HL-60 (cell line): ENCODE data around the gene CALN1.

Experiments
- CTCF ChIP-seq: IDR thresholded peaks from one replicate; pipeline ENCODE4 v1.5.1; 2011; ENCODE audit warnings: low read length, control low read depth, inconsistent platforms; ENCODE audit not compliant: insufficient read depth
- POLR2AphosphoS5 ChIP-seq: IDR thresholded peaks from 2 replicates; pipeline ENCODE4 v1.6.1; 2012; ENCODE audit warnings: low read depth

GRCh38 chr7:72308986-72309385, 103.2 kb downstream of the CALN1 start:
- TF ChIP-seq CTCF (no peak), POLR2AphosphoS5 (no peak)
